ENCODE results near the gene DPH3.

The DPH3 gene

GRCh38 chr3:16253601-16254000 is 11.1 kb downstream of the DPH3 start:
- DNase-seq: no peak

- no peak for DNase-seq
Observed at GRCh38 chr3:16252988-16253387, 11.8 kb downstream of the DPH3 start.

- no peak for DNase-seq
Observed at GRCh38 chr3:16252243-16252978, 12.3 kb downstream of the DPH3 start.

- no peak for DNase-seq
Observed at GRCh38 chr3:16251316-16252085, 13.2 kb downstream of the DPH3 start.

GRCh38 chr3:16249886-16250285 is 14.9 kb downstream of the DPH3 start:
- DNase-seq: no peak

GRCh38 chr3:16249336-16249735 is 15.4 kb downstream of the DPH3 start:
- no peak for DNase-seq

- DNase-seq: no peak
Observed at GRCh38 chr3:16248556-16248955, 16.2 kb downstream of the DPH3 start.

- peak; percentile 12 to 62 for DNase-seq
Observed at GRCh38 chr3:16247282-16248061, 17.3 kb downstream of the DPH3 start.

GRCh38 chr3:16245609-16246008 is 19.1 kb downstream of the DPH3 start:
- no peak for DNase-seq

GRCh38 chr3:16243706-16244490 is 20.8 kb downstream of the DPH3 start:
- no peak for DNase-seq

- DNase-seq: no peak
Observed at GRCh38 chr3:16242177-16242576, 22.6 kb downstream of the DPH3 start.

GRCh38 chr3:16241225-16241624 is 23.5 kb downstream of the DPH3 start:
- no peak for DNase-seq

- DNase-seq: no peak
Observed at GRCh38 chr3:16240229-16241023, 24.3 kb downstream of the DPH3 start.

- DNase-seq: no peak
Observed at GRCh38 chr3:16239780-16240179, 25.0 kb downstream of the DPH3 start.

GRCh38 chr3:16239086-16239770 is 25.5 kb downstream of the DPH3 start:
- peak; percentile 13 to 47 for DNase-seq

- no peak for DNase-seq
Observed at GRCh38 chr3:16236856-16237393, 27.8 kb downstream of the DPH3 start.

- no peak for DNase-seq
Observed at GRCh38 chr3:16236030-16236639, 28.6 kb downstream of the DPH3 start.

- DNase-seq: no peak
Observed at GRCh38 chr3:16234281-16234680, 30.5 kb downstream of the DPH3 start.

- no peak for DNase-seq
Observed at GRCh38 chr3:16233806-16234205, 30.9 kb downstream of the DPH3 start.

- no peak for DNase-seq
Observed at GRCh38 chr3:16231983-16232382, 32.8 kb downstream of the DPH3 start.

- DNase-seq: no peak
Observed at GRCh38 chr3:16229681-16230080, 35.1 kb downstream of the DPH3 start.

Measured in cerebellar nuclear complex (tissue), 1 donor.